ENCODE measurements around the gene KCNT1.

The KCNT1 gene

DNA sequence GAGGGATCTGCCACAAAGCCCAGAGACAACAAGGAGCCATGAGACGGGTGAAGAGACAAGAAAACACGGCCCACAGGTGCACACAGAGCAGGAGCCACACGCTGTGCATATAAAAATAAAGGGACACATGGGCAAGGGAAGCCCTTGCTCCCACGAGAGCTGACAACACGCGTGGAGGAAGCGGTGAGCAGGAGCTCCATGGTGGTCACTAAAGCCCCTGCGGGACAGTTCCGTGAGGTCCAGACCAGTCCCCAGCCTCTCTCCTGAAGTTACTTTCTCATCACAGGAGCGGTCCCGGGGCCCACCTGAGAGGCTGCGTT, 114.6 kb downstream of the KCNT1 start:
- Histone ChIP-seq H3K9ac (ENCODE audit: low read length) (no peak overlapping the region), H3K79me2 (ENCODE audit: low read length) (no peaks in the 10 kb centered on the region), H2AFZ (ENCODE audit: low read depth, low read length) (no peak overlapping the region), H4K20me1 (ENCODE audit: insufficient read depth, low read length) (no peaks in the 10 kb centered on the region), H3K9me3 (ENCODE audit: insufficient read depth, low read length) (no peaks in the 10 kb centered on the region), H3K4me2 (ENCODE audit: low read length) (no peak overlapping the region), H3K4me3 (ENCODE audit: low read length) (no peak overlapping the region), H3K27ac (ENCODE audit: low read length) (no peak overlapping the region), H3K27me3 (ENCODE audit: low read depth, low read length) (no peaks in the 10 kb centered on the region), H3K4me1 (ENCODE audit: low read length) (no peaks in the 10 kb centered on the region), H3K36me3 (replicated peaks; ENCODE audit: low read depth, low read length) (no peaks in the 10 kb centered on the region)
- TF ChIP-seq EZH2phosphoT487 (IDR thresholded peaks at IDR 0.05; ENCODE audit: low read depth) (no peak), CTCF (IDR thresholded peaks at IDR 0.05; ENCODE audit: low read depth, low read length) (no peak)

- Histone ChIP-seq H3K9me3 (ENCODE audit: insufficient read depth, low read length) (no peaks in the 10 kb centered on the region), H3K27ac (ENCODE audit: low read length) (no peak overlapping the region), H3K4me3 (ENCODE audit: low read length) (no peak overlapping the region), H3K27me3 (ENCODE audit: low read depth, low read length) (no peaks in the 10 kb centered on the region), H3K36me3 (replicated peaks; ENCODE audit: low read depth, low read length) (no peaks in the 10 kb centered on the region), H3K4me2 (ENCODE audit: low read length) (no peak overlapping the region), H3K4me1 (ENCODE audit: low read length) (no peaks in the 10 kb centered on the region), H3K9ac (ENCODE audit: low read length) (no peak overlapping the region), H3K79me2 (ENCODE audit: low read length) (no peaks in the 10 kb centered on the region), H2AFZ (ENCODE audit: low read depth, low read length) (no peak overlapping the region), H4K20me1 (ENCODE audit: insufficient read depth, low read length) (no peaks in the 10 kb centered on the region)
- no peak for TF ChIP-seq EZH2phosphoT487 (IDR thresholded peaks at IDR 0.05; ENCODE audit: low read depth)
- TF ChIP-seq CTCF (IDR thresholded peaks at IDR 0.05; ENCODE audit: low read depth, low read length) = no peak
Observed at GRCh38 chr9:135817951-135818717, 116.1 kb downstream of the KCNT1 start.

- Histone ChIP-seq H3K79me2 (ENCODE audit: low read length) (no peaks in the 10 kb centered on the region), H3K27me3 (ENCODE audit: low read depth, low read length) (no peaks in the 10 kb centered on the region), H3K9ac (ENCODE audit: low read length) (no peak overlapping the region), H3K4me1 (ENCODE audit: low read length) (no peaks in the 10 kb centered on the region), H3K4me2 (ENCODE audit: low read length) (no peak overlapping the region), H3K4me3 (ENCODE audit: low read length) (no peak overlapping the region), H2AFZ (ENCODE audit: low read depth, low read length) (no peak overlapping the region), H4K20me1 (ENCODE audit: insufficient read depth, low read length) (no peaks in the 10 kb centered on the region), H3K36me3 (replicated peaks; ENCODE audit: low read depth, low read length) (no peaks in the 10 kb centered on the region), H3K27ac (ENCODE audit: low read length) (no peak overlapping the region), H3K9me3 (ENCODE audit: insufficient read depth, low read length) (no peaks in the 10 kb centered on the region)
- TF ChIP-seq CTCF (IDR thresholded peaks at IDR 0.05; ENCODE audit: low read depth, low read length) = no peak
- no peak for TF ChIP-seq EZH2phosphoT487 (IDR thresholded peaks at IDR 0.05; ENCODE audit: low read depth)
Observed at GRCh38 chr9:135818718-135819475, 116.9 kb downstream of the KCNT1 start.

DNA sequence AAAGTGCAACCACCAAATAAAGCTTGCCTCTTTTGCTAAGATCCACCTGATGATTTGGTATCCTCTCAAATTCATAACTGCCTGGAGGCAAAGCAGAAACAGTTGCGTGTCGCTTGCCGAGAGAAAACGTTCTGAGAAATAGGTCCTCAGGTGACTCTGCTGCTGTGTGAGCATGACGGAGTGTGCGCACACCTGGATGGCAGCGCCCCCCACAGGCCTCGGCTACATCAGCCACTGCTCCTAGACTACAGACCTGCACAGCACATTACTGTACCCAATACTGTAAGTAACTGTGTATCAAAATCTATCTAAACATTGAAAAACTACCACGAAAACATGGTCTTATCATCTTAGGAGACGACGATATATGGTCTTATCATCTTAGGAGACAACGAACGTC, 117.9 kb downstream of the KCNT1 start:
- no peaks in the 10 kb centered on the region for H3K9me3 ChIP-seq (ENCODE audit: insufficient read depth, low read length)
- no peaks in the 10 kb centered on the region for H3K4me1 ChIP-seq (ENCODE audit: low read length)
- H3K79me2 ChIP-seq (ENCODE audit: low read length) = no peaks in the 10 kb centered on the region
- H4K20me1 ChIP-seq (ENCODE audit: insufficient read depth, low read length) = no peaks in the 10 kb centered on the region
- H2AFZ ChIP-seq (ENCODE audit: low read depth, low read length) = no peak overlapping the region
- no peaks in the 10 kb centered on the region for H3K27me3 ChIP-seq (ENCODE audit: low read depth, low read length)
- no peak overlapping the region for H3K4me3 ChIP-seq (ENCODE audit: low read length)
- no peak overlapping the region for H3K9ac ChIP-seq (ENCODE audit: low read length)
- TF ChIP-seq EZH2phosphoT487 (IDR thresholded peaks at IDR 0.05; ENCODE audit: low read depth) (no peak), CTCF (IDR thresholded peaks at IDR 0.05; ENCODE audit: low read depth, low read length) (0 out of 2 replicates have a peak, but pooled peaks have one; percentile 9)
- no peak overlapping the region for H3K27ac ChIP-seq (ENCODE audit: low read length)
- no peak overlapping the region for H3K4me2 ChIP-seq (ENCODE audit: low read length)
- H3K36me3 ChIP-seq (replicated peaks; ENCODE audit: low read depth, low read length) = no peaks in the 10 kb centered on the region

Measured in OCI-LY3 (cell line).